Body of pancreas (tissue), 4 donors: ENCODE results near the gene FLAD1. TPM values are rescaled to one million over a fixed set of nuclear protein-coding genes. Genes with fewer than 3 reads are reported as not detected.

ENCODE experiments used
- ATAC-seq: fragments of 150-250 bp; one replicate; pipeline ENCODE4 v1.9.1; 2016
- DNase-seq, 4 donors: peaks; one replicate each; pipeline ENCODE4 v3.0.0-alpha.2; 2019
- H3K27ac ChIP-seq, 4 donors: fragments of 200-600 bp; sonication (generic); 1 replicate in 3 of 4; 2 replicates in 1 of 4; pipeline versions ENCODE4 v1.5.1 to v1.6.1; 2016 to 2019; ENCODE audit warnings: mild to moderate bottlenecking in 1 of 4, mixed read lengths in 1 of 4, moderate library complexity in 1 of 4
- H3K27me3 ChIP-seq, 2 donors: fragments of 200-600 bp; sonication (generic); one replicate each; pipeline ENCODE4 v1.6.0; 2016; ENCODE audit warnings: mild to moderate bottlenecking in 1 of 2
- H3K36me3 ChIP-seq, 2 donors: fragments of 200-600 bp; sonication (generic); replicated peaks in 1 of 2; 2 replicates each; pipeline ENCODE4 v1.5.1; 2016; ENCODE audit warnings: low read depth in 2 of 2; ENCODE audit not compliant: insufficient read depth in 1 of 2
- H3K4me1 ChIP-seq: fragments of 200-600 bp; sonication (generic); one replicate; pipeline ENCODE4 v1.6.0; 2016
- H3K4me3 ChIP-seq, 2 donors: fragments of 200-600 bp; sonication (generic); 1 replicate in 1 of 2; 2 replicates in 1 of 2; pipeline ENCODE4 v1.5.1; 2016 to 2019
- H3K9me3 ChIP-seq, 3 donors: fragments of 200-600 bp; sonication (generic); 1 replicate in 2 of 3; 2 replicates in 1 of 3; pipeline ENCODE4 v1.5.1; 2016
- POLR2A ChIP-seq, 3 donors: fragments of 450-650 bp; IDR thresholded peaks; one replicate each; pipeline ENCODE4 v1.6.1; 2016; ENCODE audit warnings: antibody characterized with exemption in 3 of 3, mild to moderate bottlenecking in 2 of 3
- WGBS, 2 donors: methylation state at CpG; one replicate each; pipeline ENCODE4 v1.1.5; 2017; 5-methylcytosine and 5-hydroxymethylcytosine counted together
- intact Hi-C: fragments of 100-400 bp; cut with DNase I; formaldehyde crosslinking; loops from one replicate; pipeline ENCODE4 v1.15.1; 2023
- total RNA-seq, 2 donors: library from RNA; depleted of rRNA; stranded (reverse); fragments of >200 nt; gene quantifications; one replicate each; pipeline ENCODE4 v1.1.0, GENCODE V29; 2016
- TF ChIP-seq, protein P1 (sequence below), 7 experiments: fragments of 450-650 bp in 4 of 7; fragments of 200-600 bp in 3 of 7; sonication (generic) in 3 of 7; IDR thresholded peaks; one replicate each; pipeline ENCODE4 v1.5.1; 2016 to 2019; ENCODE audit warnings: antibody characterized with exemption in 7 of 7

The FLAD1 gene
- total RNA-seq, 2 donors from 2014 or later, result 10.1 to 51.4 TPM

DNA sequence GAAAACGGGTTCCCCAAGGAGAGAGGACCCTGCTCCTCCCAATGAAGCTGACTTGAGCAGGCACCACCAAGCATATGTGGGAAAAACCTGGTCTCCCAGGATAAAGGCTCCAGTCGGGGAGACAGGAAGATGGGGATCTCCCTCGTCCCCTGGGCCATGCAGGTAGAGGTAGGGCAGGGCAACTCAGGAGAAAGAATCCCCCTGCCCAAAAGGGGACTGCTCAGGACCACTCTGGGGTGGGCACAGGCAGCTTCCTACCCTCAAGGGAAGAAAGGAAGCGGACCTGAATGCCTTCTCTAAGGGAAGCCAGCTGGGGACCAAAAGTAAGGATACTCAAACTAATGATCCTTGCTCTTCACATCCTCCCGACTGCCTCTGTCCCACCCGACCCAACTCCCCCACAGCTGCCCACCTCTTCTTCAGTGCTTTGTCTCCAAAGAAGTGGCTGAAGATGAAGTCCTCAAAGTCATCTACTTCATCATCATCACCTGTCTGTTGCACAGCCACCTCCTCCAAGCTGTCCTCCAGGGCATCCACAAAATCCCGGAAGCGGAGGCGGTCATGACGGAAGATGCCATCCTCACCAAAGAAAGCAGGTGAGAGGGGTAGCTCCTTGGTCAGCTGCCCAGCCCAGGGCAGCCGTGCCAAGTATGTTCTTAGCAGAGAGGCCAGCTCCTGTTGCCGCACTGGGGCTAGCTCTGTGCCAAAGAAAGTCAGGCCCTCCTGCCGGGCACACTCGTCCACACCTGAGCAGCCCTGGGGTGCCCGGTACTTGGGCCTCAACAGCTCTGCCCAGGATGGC lies 37.8 kb upstream of the FLAD1 start:
- H3K4me3 ChIP-seq, result no peak overlapping the region
- ATAC-seq (no peak), DNase-seq (no peak)
- 75 to 82% methylated on average over 14 to 15 of the region's 15 CpGs for WGBS, 2 donors
- intact Hi-C loops, result no loop called here
- TF ChIP-seq, protein P1, sequence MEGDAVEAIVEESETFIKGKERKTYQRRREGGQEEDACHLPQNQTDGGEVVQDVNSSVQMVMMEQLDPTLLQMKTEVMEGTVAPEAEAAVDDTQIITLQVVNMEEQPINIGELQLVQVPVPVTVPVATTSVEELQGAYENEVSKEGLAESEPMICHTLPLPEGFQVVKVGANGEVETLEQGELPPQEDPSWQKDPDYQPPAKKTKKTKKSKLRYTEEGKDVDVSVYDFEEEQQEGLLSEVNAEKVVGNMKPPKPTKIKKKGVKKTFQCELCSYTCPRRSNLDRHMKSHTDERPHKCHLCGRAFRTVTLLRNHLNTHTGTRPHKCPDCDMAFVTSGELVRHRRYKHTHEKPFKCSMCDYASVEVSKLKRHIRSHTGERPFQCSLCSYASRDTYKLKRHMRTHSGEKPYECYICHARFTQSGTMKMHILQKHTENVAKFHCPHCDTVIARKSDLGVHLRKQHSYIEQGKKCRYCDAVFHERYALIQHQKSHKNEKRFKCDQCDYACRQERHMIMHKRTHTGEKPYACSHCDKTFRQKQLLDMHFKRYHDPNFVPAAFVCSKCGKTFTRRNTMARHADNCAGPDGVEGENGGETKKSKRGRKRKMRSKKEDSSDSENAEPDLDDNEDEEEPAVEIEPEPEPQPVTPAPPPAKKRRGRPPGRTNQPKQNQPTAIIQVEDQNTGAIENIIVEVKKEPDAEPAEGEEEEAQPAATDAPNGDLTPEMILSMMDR (IDR thresholded peaks at IDR 0.05), result no peak
- no peak for TF ChIP-seq POLR2A (IDR thresholded peaks at IDR 0.05)
- H3K9me3 ChIP-seq, result no peaks in the 10 kb centered on the region
- H3K27me3 ChIP-seq, result no peaks in the 10 kb centered on the region
- H3K27ac ChIP-seq, result no peak overlapping the region
- peaks cover 19% of the 10 kb centered on the region for H3K4me1 ChIP-seq
- H3K36me3 ChIP-seq, result peaks cover 0 to 3% of the 10 kb centered on the region in 2 donors

DNA sequence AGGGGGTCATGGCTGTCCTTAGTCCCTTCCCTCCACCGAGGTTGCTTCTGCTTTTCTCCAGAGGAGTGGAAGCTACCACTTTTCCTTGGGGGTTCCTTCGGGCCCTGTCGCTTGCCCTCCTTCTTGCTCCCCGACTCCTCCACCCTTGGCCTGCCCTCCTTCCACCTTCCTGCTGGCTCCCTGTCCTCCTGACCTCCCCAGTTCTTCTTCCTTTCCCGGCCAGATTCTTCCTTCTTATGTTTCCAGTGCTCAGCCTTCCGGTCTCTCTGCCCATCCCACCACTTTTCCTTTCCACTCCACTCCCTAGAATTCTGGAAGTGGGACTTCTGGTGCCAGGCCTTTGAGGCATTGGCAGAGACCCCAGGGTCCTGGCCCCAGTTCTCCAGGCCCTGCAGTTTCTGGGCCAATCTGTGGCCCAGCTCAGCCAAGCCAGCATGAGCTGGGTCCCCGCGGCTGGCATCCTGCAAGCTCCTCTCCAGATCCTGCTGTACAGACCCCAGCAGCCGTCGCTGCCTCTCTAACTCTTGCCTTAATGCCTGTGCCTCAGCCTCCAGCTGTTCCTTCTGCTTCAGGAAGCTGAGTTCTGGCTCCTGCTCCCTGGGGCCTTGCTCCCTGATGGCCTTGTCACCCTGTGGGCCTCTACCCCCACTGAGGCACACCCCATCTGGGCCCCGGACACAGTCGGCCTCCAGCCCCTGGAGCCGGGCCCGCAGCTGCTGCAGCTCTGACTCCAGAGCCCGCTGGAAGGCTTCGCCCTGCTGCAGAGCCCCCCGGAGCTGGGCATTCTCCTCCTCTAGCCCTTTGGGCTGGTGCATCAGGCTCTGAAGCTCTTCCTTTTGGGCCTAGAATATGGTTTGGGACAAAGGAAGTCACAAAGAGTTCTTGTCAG lies 36.9 kb upstream of the FLAD1 start:
- Histone ChIP-seq H3K4me1 (peaks cover 16% of the 10 kb centered on the region), H3K27me3 (no peaks in the 10 kb centered on the region), H3K4me3 (no peak overlapping the region), H3K27ac (no peak overlapping the region), H3K9me3 (no peaks in the 10 kb centered on the region), H3K36me3 (peaks cover 0 to 3% of the 10 kb centered on the region in 2 donors)
- no peak for ATAC-seq
- intact Hi-C loops, result no loop called here
- DNase-seq, result no peak
- TF ChIP-seq POLR2A (IDR thresholded peaks at IDR 0.05), result no peak
- TF ChIP-seq, protein P1 (IDR thresholded peaks at IDR 0.05), result no peak
- 77 to 86% methylated on average over 14 to 17 of the region's 17 CpGs for WGBS, 2 donors

DNA sequence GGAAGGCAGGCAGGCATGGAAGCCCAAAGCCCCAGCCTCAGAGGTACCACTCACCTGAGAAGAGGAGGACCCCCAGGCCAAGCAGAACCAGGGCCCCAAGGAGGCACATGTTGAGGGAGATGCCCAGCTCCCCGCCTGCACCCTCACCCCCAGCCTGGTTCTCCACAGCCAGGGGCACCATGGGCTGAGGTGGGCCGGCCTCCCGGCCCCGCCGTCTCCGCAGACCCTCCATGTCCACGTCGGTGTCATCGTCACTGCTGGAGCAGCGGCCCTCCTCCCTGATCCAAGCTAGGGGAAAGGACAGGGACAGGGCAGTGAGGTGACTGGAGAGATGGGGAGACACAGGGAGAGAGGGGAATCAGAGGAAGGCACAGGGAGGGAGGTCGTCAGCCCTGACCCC lies 35.1 kb upstream of the FLAD1 start:
- Histone ChIP-seq H3K36me3 (peaks cover 0 to 3% of the 10 kb centered on the region in 2 donors), H3K4me3 (no peak overlapping the region), H3K9me3 (no peaks in the 10 kb centered on the region), H3K27ac (no peak overlapping the region), H3K27me3 (no peaks in the 10 kb centered on the region), H3K4me1 (peaks cover 5% of the 10 kb centered on the region)
- 90 to 97% methylated on average over 11 of the region's 11 CpGs for WGBS, 2 donors
- TF ChIP-seq, protein P1 (IDR thresholded peaks at IDR 0.05), result no peak
- intact Hi-C loops, result no loop called here
- DNase-seq (no peak), ATAC-seq (no peak)

DNA sequence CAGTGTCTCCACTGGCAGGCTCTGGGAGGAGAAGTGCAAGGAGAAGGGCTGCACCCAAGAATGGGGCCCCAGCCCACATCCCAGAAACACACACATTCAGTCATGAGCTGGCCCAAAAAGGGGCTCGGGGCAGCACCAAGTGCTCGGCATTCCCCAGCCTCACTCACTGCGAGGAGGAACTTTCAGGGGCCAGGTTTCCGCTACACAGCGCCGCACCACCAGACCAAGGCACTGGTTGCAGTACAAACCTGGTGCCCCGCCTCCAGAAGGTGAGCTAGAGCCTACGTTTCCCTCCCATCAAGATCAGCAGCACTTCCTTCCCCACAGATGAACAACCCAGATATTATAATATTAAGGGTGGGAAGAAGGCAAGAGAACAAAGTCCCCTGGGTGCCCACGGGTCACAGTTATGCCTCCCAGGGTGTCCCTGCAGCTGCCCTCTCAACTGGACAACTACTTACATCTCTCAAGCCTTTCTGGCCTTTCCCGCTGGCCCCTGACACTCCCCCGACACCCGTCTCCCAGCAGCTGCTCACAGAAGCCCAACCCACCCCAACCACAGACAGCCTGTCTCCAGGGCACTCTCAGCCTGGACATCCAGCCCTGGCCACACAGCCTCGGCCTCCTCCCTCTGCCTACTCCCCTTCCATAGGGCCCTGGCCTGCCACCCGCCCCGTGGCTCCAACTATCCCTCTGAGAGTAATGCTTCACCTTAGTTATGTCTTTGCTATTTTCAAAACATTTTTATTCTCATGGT lies 31.1 kb upstream of the FLAD1 start:
- intact Hi-C loops, result no loop called here
- no peak for DNase-seq
- no peak overlapping the region for H3K4me3 ChIP-seq
- ATAC-seq, result no peak
- peaks cover 0 to 3% of the 10 kb centered on the region in 2 donors for H3K36me3 ChIP-seq
- no peak overlapping the region for H3K27ac ChIP-seq
- TF ChIP-seq POLR2A (IDR thresholded peaks at IDR 0.05), result no peak
- TF ChIP-seq, protein P1 (IDR thresholded peaks at IDR 0.05), result no peak
- H3K9me3 ChIP-seq, result no peaks in the 10 kb centered on the region
- WGBS, 2 donors, result 62 to 84% methylated on average over 13 to 15 of the region's 15 CpGs
- H3K27me3 ChIP-seq, result no peaks in the 10 kb centered on the region
- peaks cover 41% of the 10 kb centered on the region for H3K4me1 ChIP-seq
